K562 (cell line): ENCODE measurements around the gene GIPR. TPM values are rescaled to one million over a fixed set of nuclear protein-coding genes. Genes with fewer than 3 reads are reported as not detected.
A peak's percentile ranks its signal among the peaks of the same experiment; 100 is the strongest.

Experiments
- E2F3 ChIP-seq: fragments of 250-450 bp; sonication (Bioruptor Pico); IDR thresholded peaks from 2 replicates; pipeline ENCODE4 v1.4.0; 2020; ENCODE audit warnings: mild to moderate bottlenecking
- FOXM1 ChIP-seq, 2 experiments: fragments of 450-650 bp in 1 of 2; sonication (generic) in 1 of 2; formaldehyde crosslinking in 1 of 2; IDR thresholded peaks; 2 replicates each; pipeline versions ENCODE4 v1.6.1 to v1.9.0; 2017 to 2022; ENCODE audit warnings: low read depth in 2 of 2, mild to moderate bottlenecking in 2 of 2, missing genetic modification reagents in 1 of 2, moderate library complexity in 1 of 2
- NCOA1 ChIP-seq: fragments of 450-650 bp; IDR thresholded peaks from 2 replicates; pipeline ENCODE4 v1.6.1; 2016; ENCODE audit warnings: low read depth
- PKNOX1 ChIP-seq: fragments of 450-650 bp; IDR thresholded peaks from 2 replicates; pipeline ENCODE4 v1.6.1; 2016
- PTRF ChIP-seq: fragments of 450-650 bp; IDR thresholded peaks from 2 replicates; pipeline ENCODE4 v1.6.1; 2016; ENCODE audit warnings: mild to moderate bottlenecking, missing genetic modification characterization, missing compliant biosample characterization
- RUNX1 ChIP-seq: sonication (generic); IDR thresholded peaks from 2 replicates; pipeline ENCODE4 v1.6.1; 2016; ENCODE audit warnings: antibody characterized with exemption, low read depth
- SMARCE1 ChIP-seq: fragments of 450-650 bp; IDR thresholded peaks from 2 replicates; pipeline ENCODE4 v1.7.1; 2016; ENCODE audit warnings: mild to moderate bottlenecking
- SNIP1 ChIP-seq: fragments of 450-650 bp; IDR thresholded peaks from 2 replicates; pipeline ENCODE4 v1.7.1; 2017; ENCODE audit warnings: low read depth, mild to moderate bottlenecking
- SP1 ChIP-seq: sonication (generic); formaldehyde crosslinking; IDR thresholded peaks from 2 replicates; pipeline ENCODE4 v1.8.1; 2022; ENCODE audit warnings: mild to moderate bottlenecking, missing genetic modification reagents
- SP2 ChIP-seq: IDR thresholded peaks from 2 replicates; pipeline ENCODE4 v1.6.1; 2011; ENCODE audit warnings: mild to moderate bottlenecking, low read depth, low read length, moderate library complexity; ENCODE audit not compliant: poor library complexity, severe bottlenecking; ENCODE audit errors: extremely low read depth
- TRIM24 ChIP-seq, 2 experiments: fragments of 450-650 bp; IDR thresholded peaks; 2 replicates each; pipeline ENCODE4 v1.6.1; 2016
- ZNF217 ChIP-seq: sonication (generic); formaldehyde crosslinking; IDR thresholded peaks from 2 replicates; pipeline ENCODE4 v1.8.0; 2022; ENCODE audit warnings: mild to moderate bottlenecking, missing genetic modification reagents
- polyA plus RNA-seq, 8 experiments: library from polyadenylated mRNA; depleted of rRNA in 4 of 8; stranded (reverse) in 5 of 8; unstranded in 3 of 8; fragments of >200 nt; fragmentation: Nextera tagmentation in 2 of 8; fragmentation: Illumina TruSeq in 1 of 8; extraction: Ambion mirVana in 2 of 8; extraction: Trizol in 1 of 8; gene quantifications; 2 replicates each; pipeline versions ENCODE4 v1.2.1 to v1.2.3, GENCODE V29; 2011 to 2014; ENCODE audit warnings: inconsistent platforms in 1 of 8, missing spikeins in 1 of 8
- total RNA-seq, 7 experiments: library from RNA; depleted of rRNA in 6 of 7; stranded (reverse); fragments of >200 nt in 6 of 7; fragmentation: Illumina TruSeq in 2 of 7; extraction: Trizol in 2 of 7; gene quantifications; 2 replicates each; pipeline versions ENCODE4 v1.2.1 to v1.2.3, GENCODE V29; 2011 to 2021; ENCODE audit warnings: low replicate concordance in 1 of 7
- TF ChIP-seq, protein P1 (sequence below): fragments of 250-450 bp; sonication (Bioruptor Pico); IDR thresholded peaks from 2 replicates; pipeline ENCODE4 v1.8.0; 2021; ENCODE audit warnings: mild to moderate bottlenecking, moderate library complexity
- TF ChIP-seq, protein P2 (sequence below): fragments of 450-650 bp; IDR thresholded peaks from 2 replicates; pipeline ENCODE4 v1.6.1; 2014; ENCODE audit warnings: low read depth, mild to moderate bottlenecking, moderate library complexity, borderline replicate concordance
- TF ChIP-seq, protein P3 (sequence below): fragments of 250-450 bp; sonication (Bioruptor Pico); IDR thresholded peaks from 2 replicates; pipeline ENCODE4 v1.4.0; 2020; ENCODE audit warnings: borderline replicate concordance
- TF ChIP-seq, protein P4 (sequence below), 3 experiments: fragments of 200-800 bp in 1 of 3; fragments of 250-450 bp in 1 of 3; fragments of 450-650 bp in 1 of 3; sonication (Bioruptor Pico) in 1 of 3; sonication (Bioruptor generic) in 1 of 3; formaldehyde crosslinking in 1 of 3; IDR thresholded peaks; 2 replicates each; pipeline versions ENCODE4 v1.6.1 to v1.8.0; 2016 to 2022; ENCODE audit warnings: mild to moderate bottlenecking in 2 of 3, missing genetic modification characterization in 2 of 3, missing compliant biosample characterization in 1 of 3, moderate library complexity in 1 of 3

Gene GIPR
- total and polyA plus RNA-seq, 9 of the 15 experiments (the other 6 are each of a cell fraction or from before 2014, with no cell fraction given) = 2.2 to 26.8 (median 12.7) TPM

GRCh38 chr19:45641274-45642105 lies 26.5 kb upstream of the GIPR start (continued):
- TF ChIP-seq, protein P1, sequence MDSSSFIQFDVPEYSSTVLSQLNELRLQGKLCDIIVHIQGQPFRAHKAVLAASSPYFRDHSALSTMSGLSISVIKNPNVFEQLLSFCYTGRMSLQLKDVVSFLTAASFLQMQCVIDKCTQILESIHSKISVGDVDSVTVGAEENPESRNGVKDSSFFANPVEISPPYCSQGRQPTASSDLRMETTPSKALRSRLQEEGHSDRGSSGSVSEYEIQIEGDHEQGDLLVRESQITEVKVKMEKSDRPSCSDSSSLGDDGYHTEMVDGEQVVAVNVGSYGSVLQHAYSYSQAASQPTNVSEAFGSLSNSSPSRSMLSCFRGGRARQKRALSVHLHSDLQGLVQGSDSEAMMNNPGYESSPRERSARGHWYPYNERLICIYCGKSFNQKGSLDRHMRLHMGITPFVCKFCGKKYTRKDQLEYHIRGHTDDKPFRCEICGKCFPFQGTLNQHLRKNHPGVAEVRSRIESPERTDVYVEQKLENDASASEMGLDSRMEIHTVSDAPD (CRISPR knock-in tag) = no peak
- TF ChIP-seq SNIP1 (peak; percentile 61), RUNX1 (0 out of 2 replicates have a peak, but pooled peaks have one; percentile 16), NCOA1 (peak; percentile 37; the same call in 1 of the 2 replicates), FOXM1 (IDR thresholded peaks at IDR 0.05; ENCODE audit: low read depth) (no peak), FOXM1 (CRISPR knock-in tag; IDR thresholded peaks at IDR 0.05; ENCODE audit: low read depth) (peak; percentile 89; the same call in 1 of the 2 replicates), TRIM24 (IDR thresholded peaks at IDR 0.05) (peak in 1 of 2 experiments; percentile 40; a peak in 3 of 4 replicates), PTRF (tag) (no peak), SP2 (no peak), E2F3 (CRISPR knock-in tag) (no peak), SMARCE1 (no peak), ZNF217 (0 out of 2 replicates have a peak, but pooled peaks have one; percentile 68), SP1 (CRISPR knock-in tag) (no peak; the same call in none of the 2 replicates), PKNOX1 (0 out of 2 replicates have a peak, but pooled peaks have one; percentile 33)
- TF ChIP-seq, protein P2, sequence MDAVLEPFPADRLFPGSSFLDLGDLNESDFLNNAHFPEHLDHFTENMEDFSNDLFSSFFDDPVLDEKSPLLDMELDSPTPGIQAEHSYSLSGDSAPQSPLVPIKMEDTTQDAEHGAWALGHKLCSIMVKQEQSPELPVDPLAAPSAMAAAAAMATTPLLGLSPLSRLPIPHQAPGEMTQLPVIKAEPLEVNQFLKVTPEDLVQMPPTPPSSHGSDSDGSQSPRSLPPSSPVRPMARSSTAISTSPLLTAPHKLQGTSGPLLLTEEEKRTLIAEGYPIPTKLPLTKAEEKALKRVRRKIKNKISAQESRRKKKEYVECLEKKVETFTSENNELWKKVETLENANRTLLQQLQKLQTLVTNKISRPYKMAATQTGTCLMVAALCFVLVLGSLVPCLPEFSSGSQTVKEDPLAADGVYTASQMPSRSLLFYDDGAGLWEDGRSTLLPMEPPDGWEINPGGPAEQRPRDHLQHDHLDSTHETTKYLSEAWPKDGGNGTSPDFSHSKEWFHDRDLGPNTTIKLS = no peak
- TF ChIP-seq, protein P3, sequence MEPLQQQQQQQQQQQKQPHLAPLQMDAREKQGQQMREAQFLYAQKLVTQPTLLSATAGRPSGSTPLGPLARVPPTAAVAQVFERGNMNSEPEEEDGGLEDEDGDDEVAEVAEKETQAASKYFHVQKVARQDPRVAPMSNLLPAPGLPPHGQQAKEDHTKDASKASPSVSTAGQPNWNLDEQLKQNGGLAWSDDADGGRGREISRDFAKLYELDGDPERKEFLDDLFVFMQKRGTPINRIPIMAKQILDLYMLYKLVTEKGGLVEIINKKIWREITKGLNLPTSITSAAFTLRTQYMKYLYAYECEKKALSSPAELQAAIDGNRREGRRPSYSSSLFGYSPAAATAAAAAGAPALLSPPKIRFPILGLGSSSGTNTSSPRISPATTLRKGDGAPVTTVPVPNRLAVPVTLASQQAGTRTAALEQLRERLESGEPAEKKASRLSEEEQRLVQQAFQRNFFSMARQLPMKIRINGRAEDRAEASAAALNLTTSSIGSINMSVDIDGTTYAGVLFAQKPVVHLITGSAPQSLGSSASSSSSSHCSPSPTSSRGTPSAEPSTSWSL (CRISPR knock-in tag) = 0 out of 2 replicates have a peak, but pooled peaks have one; percentile 6
- TF ChIP-seq, protein P4, sequence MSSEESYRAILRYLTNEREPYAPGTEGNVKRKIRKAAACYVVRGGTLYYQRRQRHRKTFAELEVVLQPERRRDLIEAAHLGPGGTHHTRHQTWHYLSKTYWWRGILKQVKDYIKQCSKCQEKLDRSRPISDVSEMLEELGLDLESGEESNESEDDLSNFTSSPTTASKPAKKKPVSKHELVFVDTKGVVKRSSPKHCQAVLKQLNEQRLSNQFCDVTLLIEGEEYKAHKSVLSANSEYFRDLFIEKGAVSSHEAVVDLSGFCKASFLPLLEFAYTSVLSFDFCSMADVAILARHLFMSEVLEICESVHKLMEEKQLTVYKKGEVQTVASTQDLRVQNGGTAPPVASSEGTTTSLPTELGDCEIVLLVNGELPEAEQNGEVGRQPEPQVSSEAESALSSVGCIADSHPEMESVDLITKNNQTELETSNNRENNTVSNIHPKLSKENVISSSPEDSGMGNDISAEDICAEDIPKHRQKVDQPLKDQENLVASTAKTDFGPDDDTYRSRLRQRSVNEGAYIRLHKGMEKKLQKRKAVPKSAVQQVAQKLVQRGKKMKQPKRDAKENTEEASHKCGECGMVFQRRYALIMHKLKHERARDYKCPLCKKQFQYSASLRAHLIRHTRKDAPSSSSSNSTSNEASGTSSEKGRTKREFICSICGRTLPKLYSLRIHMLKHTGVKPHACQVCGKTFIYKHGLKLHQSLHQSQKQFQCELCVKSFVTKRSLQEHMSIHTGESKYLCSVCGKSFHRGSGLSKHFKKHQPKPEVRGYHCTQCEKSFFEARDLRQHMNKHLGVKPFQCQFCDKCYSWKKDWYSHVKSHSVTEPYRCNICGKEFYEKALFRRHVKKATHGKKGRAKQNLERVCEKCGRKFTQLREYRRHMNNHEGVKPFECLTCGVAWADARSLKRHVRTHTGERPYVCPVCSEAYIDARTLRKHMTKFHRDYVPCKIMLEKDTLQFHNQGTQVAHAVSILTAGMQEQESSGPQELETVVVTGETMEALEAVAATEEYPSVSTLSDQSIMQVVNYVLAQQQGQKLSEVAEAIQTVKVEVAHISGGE (CRISPR knock-in tag; IDR thresholded peaks at IDR 0.05) = peak in 2 of 3 experiments; percentile 53 to 89; a peak in 4 of 6 replicates
